Testis (tissue), 3 donors: ENCODE results near the gene PLA2G4F. TPM values are rescaled to one million over a fixed set of nuclear protein-coding genes. Genes with fewer than 3 reads are reported as not detected.

Experiments
- DNase-seq: peaks from one replicate; pipeline ENCODE4 v3.0.0-alpha.2; 2019
- H3K27ac ChIP-seq, 2 donors: fragments of 200-600 bp; sonication (generic); one replicate each; pipeline ENCODE4 v1.5.1; 2019
- H3K27me3 ChIP-seq: fragments of 200-600 bp; sonication (generic); one replicate; pipeline ENCODE4 v1.5.1; 2019
- H3K36me3 ChIP-seq: fragments of 200-600 bp; sonication (generic); one replicate; pipeline ENCODE4 v1.5.1; 2017; ENCODE audit warnings: low read depth; ENCODE audit errors: missing control alignments
- H3K4me1 ChIP-seq: fragments of 200-600 bp; sonication (generic); one replicate; pipeline ENCODE4 v1.5.1; 2019
- H3K4me3 ChIP-seq, 2 donors: fragments of 200-600 bp; sonication (generic); one replicate each; pipeline ENCODE4 v1.5.1; 2017 to 2019
- H3K9me3 ChIP-seq: fragments of 200-600 bp; sonication (generic); one replicate; pipeline ENCODE4 v1.5.1; 2017
- POLR2A ChIP-seq: fragments of 450-650 bp; IDR thresholded peaks from one replicate; pipeline ENCODE4 v1.6.1; 2017; ENCODE audit warnings: antibody characterized with exemption, mild to moderate bottlenecking, moderate library complexity
- WGBS, 2 donors: methylation state at CpG; one replicate each; pipeline ENCODE4 v1.1.5; 2018; 5-methylcytosine and 5-hydroxymethylcytosine counted together
- intact Hi-C: fragments of 100-400 bp; cut with DNase I; formaldehyde crosslinking; loops from one replicate; pipeline ENCODE4 v1.15.1; 2023; ENCODE audit warnings: low total_unique reads
- polyA plus RNA-seq: library from polyadenylated mRNA; stranded (reverse); fragments of 350-450 nt; fragmentation: Illumina TruSeq; extraction: RNeasy Lipid Tissue Mini Kit (QIAGEN cat#74804); gene quantifications from one replicate; pipeline ENCODE4 v1.2.3, GENCODE V29; 2014; ENCODE audit warnings: low read depth, low replicate concordance; ENCODE audit not compliant: insufficient read depth
- total RNA-seq, 2 donors: library from RNA; depleted of rRNA; stranded (reverse); fragments of >200 nt; gene quantifications; one replicate each; pipeline ENCODE4 v1.2.3, GENCODE V29; 2016
- TF ChIP-seq, protein P1 (sequence below), 3 experiments: fragments of 450-650 bp in 2 of 3; fragments of 200-600 bp in 1 of 3; sonication (generic) in 1 of 3; IDR thresholded peaks; one replicate each; pipeline ENCODE4 v1.5.1; 2016 to 2019; ENCODE audit warnings: antibody characterized with exemption in 3 of 3, mild to moderate bottlenecking in 2 of 3, moderate library complexity in 1 of 3

PLA2G4F gene
- total and polyA plus RNA-seq, 3 donors from 2014 or later: 0.12 to 0.31 (median 0.15) TPM

DNA sequence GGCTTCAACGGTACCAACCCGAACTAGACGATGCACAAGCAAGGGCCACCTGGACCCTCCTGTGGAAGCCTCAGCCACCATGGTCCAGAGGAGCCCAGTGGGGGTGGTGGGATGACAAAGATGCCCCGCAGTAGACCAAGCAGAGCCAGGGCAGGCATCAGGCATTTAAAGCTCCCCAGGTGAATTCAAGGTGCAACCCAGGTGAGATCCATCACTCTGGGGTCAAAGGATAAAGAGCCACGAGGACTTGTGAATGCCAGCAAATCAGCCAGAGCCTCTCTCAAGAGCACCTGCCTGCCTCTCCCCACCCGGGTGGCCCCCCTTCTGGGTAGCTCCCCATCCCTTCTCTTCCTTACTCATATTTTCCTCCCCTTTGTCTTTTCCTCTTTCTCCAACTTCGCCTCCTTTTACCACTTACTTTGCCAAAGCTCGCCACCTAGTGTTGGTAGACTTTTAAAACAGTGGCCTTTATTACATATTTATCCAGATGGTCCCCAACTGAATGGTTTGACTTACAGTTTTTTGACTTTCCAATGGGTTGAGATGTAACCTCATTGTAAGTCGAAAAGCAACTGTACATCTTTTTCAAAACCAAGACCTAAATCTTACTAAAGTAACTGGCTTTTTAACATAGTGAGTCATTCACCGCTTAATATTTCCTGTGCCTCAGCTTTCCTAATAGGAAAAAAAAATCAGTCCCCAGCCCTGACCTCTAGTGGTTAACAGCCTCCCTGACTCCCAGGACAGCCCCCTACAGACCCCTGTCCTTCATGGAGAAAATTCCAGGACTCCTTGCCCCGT lies 18.8 kb downstream of the PLA2G4F start:
- DNase-seq: peak; percentile 48
- no peak for TF ChIP-seq POLR2A
- TF ChIP-seq, protein P1, sequence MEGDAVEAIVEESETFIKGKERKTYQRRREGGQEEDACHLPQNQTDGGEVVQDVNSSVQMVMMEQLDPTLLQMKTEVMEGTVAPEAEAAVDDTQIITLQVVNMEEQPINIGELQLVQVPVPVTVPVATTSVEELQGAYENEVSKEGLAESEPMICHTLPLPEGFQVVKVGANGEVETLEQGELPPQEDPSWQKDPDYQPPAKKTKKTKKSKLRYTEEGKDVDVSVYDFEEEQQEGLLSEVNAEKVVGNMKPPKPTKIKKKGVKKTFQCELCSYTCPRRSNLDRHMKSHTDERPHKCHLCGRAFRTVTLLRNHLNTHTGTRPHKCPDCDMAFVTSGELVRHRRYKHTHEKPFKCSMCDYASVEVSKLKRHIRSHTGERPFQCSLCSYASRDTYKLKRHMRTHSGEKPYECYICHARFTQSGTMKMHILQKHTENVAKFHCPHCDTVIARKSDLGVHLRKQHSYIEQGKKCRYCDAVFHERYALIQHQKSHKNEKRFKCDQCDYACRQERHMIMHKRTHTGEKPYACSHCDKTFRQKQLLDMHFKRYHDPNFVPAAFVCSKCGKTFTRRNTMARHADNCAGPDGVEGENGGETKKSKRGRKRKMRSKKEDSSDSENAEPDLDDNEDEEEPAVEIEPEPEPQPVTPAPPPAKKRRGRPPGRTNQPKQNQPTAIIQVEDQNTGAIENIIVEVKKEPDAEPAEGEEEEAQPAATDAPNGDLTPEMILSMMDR (IDR thresholded peaks at IDR 0.05): peak; percentile 41 to 65 (median 53)
- no peaks in the 10 kb centered on the region for H3K4me1 ChIP-seq
- 53 to 61% methylated on average over 10 to 11 of the region's 11 CpGs for WGBS, 2 donors
- H3K9me3 ChIP-seq: no peaks in the 10 kb centered on the region
- no peaks in the 10 kb centered on the region for H3K27me3 ChIP-seq
- H3K4me3 ChIP-seq: no peak overlapping the region
- H3K27ac ChIP-seq: no peak overlapping the region
- intact Hi-C loops: no loop called here
- H3K36me3 ChIP-seq: no peaks in the 10 kb centered on the region

DNA sequence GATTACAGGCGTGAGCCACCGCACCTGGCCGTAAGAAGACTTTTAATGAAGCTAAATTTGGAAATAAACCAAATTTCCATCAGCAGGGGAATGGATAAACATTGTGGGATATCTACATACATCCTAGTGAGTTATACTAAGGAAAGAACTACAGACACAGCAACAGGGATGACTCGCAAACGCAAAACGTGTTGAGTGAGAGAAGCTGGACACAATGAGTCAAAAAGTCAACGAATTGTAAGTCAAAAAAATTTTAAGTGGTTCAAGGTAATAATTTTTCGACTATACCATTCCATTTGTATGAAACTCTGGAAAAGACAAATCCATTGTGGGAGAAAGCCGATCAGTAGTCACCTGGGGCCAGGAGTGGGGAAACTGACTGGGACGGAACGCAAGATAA lies 19.9 kb downstream of the PLA2G4F start:
- Histone ChIP-seq H3K4me3 (no peak overlapping the region), H3K9me3 (no peaks in the 10 kb centered on the region), H3K27me3 (no peaks in the 10 kb centered on the region), H3K36me3 (no peaks in the 10 kb centered on the region), H3K4me1 (no peaks in the 10 kb centered on the region), H3K27ac (no peak overlapping the region)
- DNase-seq: no peak
- WGBS, 2 donors: 88 to 93% methylated on average over 11 of the region's 11 CpGs
- TF ChIP-seq, protein P1 (IDR thresholded peaks at IDR 0.05): no peak
- TF ChIP-seq POLR2A: no peak
- intact Hi-C loops: no loop called here

GRCh38 chr15:42135351-42135750 lies 21.1 kb downstream of the PLA2G4F start:
- intact Hi-C loops: no loop called here
- TF ChIP-seq, protein P1 (IDR thresholded peaks at IDR 0.05): no peak
- no peak for TF ChIP-seq POLR2A
- H3K36me3 ChIP-seq: no peaks in the 10 kb centered on the region
- DNase-seq: no peak
- H3K4me1 ChIP-seq: no peaks in the 10 kb centered on the region
- H3K27ac ChIP-seq: no peak overlapping the region
- H3K9me3 ChIP-seq: no peaks in the 10 kb centered on the region
- no peak overlapping the region for H3K4me3 ChIP-seq
- 79 to 85% methylated on average over 1 of the region's 1 CpG for WGBS, 2 donors
- H3K27me3 ChIP-seq: no peaks in the 10 kb centered on the region

DNA sequence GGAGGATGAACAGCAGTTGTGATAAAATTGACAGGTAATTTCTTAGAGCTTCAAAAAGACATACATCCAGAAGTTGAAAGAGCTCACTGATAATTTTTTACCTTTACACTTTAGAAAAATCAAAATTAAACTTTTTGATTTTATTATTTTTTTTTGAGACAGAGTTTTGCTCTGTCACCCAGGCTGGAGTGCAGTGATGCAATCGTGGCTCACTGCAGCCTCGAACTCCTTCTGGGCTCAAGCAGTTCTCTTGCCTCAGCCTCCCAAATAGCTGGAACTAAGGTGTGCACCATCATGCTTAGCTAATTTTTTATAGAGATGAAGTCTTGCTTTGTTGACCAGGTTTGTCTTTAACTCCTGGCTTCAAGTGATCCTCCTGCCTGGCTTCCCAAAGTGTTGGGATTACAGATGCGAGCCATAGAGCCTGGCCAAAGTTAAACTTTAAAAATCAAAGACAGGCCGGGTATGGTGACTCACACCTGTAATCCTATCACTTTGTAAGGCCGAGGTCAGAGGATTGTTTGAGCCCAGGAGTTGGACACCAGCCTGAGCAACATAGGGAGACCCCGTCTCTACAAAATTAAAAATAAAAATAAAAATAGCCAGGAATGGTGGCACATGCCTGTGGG lies 21.7 kb downstream of the PLA2G4F start:
- Histone ChIP-seq H3K27me3 (no peaks in the 10 kb centered on the region), H3K36me3 (no peaks in the 10 kb centered on the region), H3K9me3 (no peaks in the 10 kb centered on the region), H3K4me1 (no peaks in the 10 kb centered on the region), H3K27ac (no peak overlapping the region), H3K4me3 (no peak overlapping the region)
- WGBS, 2 donors: 90 to 94% methylated on average over 6 of the region's 6 CpGs
- intact Hi-C loops: no loop called here
- TF ChIP-seq, protein P1 (IDR thresholded peaks at IDR 0.05): no peak
- no peak for TF ChIP-seq POLR2A
- no peak for DNase-seq
